NCI-H748 (cell line): Measurements from ENCODE around the gene PPP1R2C.

ENCODE experiments used
- DNase-seq: peaks from one replicate; lab custom pipeline; 2025; ENCODE audit not compliant: unreplicated experiment; lab: John Stamatoyannopoulos, UW

The PPP1R2C gene

DNA sequence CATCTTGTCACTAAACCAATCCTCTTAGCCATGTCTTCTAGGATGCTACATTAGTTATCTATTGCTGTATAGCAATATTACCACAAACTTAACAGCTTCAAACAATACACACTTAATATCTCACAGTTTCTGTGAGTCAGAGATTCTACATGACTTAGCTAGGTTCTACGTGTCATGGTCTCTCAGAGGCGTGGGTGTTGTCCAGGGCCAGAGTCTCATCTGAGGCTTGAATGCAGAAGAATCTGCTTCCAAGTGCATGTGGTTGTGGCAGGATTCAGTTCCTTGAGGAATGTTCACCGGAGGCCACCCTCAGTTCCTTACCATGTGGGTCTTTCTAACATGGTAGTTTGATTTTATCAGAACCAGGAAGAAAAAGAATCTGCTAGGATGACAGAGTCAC lies 26.4 kb downstream of the PPP1R2C start:
- DNase-seq, result no peak

GRCh38 chrX:42748067-42748850 lies 29.7 kb downstream of the PPP1R2C start:
- no peak for DNase-seq

DNA sequence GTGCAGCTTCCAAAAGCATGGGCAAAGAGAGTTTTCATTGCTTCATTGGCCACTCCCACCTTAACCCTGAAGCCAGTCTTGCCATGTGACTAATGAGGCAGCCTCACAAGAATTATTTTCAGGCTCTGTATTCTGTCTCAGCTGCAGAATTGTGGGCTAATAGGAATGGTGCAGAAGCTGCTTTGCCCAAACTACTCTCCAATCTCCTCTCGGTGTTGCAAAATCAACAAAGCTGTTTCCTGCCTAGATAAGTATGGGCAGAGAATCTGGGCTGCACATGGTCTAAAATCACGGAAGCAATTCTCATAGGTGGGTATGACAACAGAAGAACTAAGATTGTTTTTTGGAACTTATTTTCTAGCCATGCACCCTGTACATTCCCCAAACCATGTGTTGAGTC lies 31.4 kb downstream of the PPP1R2C start:
- no peak for DNase-seq

DNA sequence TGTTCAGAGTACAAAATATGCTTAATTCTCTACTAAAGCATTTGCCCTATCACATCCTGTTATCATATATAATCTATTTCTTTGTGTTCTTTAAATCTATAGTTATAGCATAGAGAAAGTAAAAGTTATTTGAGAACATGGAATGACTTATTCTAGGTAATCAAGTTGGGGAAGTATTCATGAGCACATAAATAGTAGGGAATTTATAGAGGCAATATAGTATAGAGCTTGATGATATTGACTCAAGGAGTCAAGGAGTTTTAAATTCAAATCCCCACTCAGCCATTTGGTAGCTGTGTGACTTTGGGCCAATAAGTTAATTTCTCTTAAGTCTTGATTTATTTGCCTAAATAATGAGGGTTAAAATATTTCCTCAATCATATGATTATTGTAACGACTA lies 37.5 kb downstream of the PPP1R2C start:
- DNase-seq, result no peak

- DNase-seq, result peak; percentile 1
These were observed 38.2 kb downstream of the PPP1R2C start for GRCh38 chrX:42739741-42740140.

- peak; percentile 1 for DNase-seq
These were observed 38.7 kb downstream of the PPP1R2C start for GRCh38 chrX:42739258-42739657.

GRCh38 chrX:42738552-42738951 lies 39.4 kb downstream of the PPP1R2C start:
- no peak for DNase-seq

DNA sequence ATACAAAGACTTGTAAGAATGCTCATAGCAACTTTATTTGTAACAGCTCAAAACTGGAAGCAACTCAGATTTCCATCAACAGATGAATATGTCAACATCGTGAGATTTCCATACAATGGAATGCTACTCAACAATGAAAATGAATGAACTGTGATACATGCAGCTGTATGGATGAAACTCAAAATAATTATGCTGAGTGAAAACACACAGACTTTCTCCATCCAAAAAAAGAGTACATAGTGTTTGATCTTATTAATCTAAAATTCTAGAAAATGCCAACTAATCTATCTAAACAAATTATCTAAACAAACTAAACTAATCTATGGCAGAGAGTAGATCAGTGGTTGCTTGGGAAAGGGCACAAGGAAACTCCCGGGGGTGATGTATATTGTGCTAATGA lies 42.7 kb downstream of the PPP1R2C start:
- DNase-seq, result no peak

GRCh38 chrX:42732506-42732905 lies 45.5 kb downstream of the PPP1R2C start:
- no peak for DNase-seq
